GM21786 (cell line): ENCODE data around the gene ASPSCR1.
A peak's percentile ranks its signal among the peaks of the same experiment; 100 is the strongest.

Source experiments
- ATAC-seq: cut with Tn5 transposase; IDR thresholded peaks from one replicate; pipeline ENCODE4 v1.9.1; 2021; ENCODE audit not compliant: unreplicated experiment

The ASPSCR1 gene, protein sequence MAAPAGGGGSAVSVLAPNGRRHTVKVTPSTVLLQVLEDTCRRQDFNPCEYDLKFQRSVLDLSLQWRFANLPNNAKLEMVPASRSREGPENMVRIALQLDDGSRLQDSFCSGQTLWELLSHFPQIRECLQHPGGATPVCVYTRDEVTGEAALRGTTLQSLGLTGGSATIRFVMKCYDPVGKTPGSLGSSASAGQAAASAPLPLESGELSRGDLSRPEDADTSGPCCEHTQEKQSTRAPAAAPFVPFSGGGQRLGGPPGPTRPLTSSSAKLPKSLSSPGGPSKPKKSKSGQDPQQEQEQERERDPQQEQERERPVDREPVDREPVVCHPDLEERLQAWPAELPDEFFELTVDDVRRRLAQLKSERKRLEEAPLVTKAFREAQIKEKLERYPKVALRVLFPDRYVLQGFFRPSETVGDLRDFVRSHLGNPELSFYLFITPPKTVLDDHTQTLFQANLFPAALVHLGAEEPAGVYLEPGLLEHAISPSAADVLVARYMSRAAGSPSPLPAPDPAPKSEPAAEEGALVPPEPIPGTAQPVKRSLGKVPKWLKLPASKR

DNA sequence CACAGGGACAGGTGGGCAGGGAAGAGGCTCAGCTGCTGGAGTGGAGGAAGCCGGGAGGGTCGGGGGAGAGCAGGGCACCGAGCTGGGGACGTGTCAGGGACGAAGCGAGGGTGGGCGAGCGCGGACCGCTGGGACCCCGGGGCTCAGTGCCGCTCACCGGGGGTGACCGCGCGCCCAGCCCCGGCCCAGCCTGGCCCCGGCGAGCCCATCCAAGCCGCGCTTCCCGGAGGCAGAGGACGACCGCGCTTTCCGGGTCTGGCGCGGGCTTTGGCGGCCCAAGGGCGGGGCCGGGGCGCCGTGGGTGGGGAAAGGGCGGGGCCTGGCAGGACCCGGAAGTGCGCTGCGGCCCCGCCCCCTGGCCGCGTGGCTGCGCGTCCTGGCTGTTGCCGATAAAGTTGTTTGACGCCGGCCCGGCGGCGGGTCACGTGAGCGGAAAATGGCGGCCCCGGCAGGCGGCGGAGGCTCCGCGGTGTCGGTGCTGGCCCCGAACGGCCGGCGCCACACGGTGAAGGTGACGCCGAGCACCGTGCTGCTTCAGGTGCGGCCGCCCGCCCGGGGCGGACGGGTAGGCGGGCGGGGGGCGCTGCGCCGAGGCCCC lies at the start of gene ASPSCR1:
ASPSCR1 (plus strand) TSS at position 419 of the 598 bp plus-strand sequence; CDS start at position 437, 18 bp downstream.
- peak; percentile 79 for ATAC-seq

DNA sequence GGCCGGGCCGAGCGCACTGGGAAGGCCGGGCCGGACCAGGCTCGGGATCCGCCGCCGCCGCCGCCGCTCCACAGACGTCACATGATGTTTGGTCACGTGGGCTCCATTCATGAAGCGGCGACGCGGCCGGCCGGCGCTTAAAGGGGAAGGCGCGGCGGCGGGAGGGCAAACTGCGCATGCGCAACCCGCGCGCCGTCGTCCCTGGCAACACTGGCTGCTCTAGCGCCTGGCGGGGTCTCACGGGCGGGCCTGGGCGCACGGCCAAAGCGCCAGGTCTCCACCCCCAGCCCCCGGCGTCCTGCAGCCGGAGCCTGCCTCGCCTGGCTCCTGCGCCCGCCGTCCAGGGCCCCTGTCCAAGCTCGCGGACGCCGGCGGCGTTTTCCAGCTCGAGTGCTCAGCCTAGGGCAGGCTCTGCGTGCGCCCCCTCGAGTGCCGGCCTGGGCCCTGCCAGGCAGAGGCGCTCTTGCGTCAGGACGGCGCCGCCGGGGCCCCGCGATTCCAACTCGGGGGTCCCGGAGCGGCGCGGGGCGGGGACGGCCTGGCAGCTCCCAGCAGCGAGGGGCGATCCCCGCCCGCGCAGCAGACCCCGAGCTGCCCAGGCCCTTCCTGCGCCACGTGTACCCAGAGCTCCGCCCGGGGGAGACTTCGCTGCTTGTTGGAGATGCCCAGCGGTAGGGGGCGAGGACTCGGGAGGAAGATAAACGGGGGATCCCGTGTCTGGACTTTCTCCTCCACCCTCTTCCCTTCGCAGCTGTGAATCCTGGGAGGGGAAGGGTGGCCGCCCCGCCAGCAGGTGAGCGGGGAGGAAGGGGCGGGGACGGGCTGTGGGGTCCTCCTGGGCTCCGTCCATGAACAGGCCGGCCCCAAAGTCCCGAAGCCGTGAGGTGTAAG lies 49.5 kb upstream of the ASPSCR1 start, which contains the start of gene MAFG:
MAFG (minus strand) TSS at position 83 of the 891 bp plus-strand sequence. CDS start 4,550 bp downstream, outside the sequence.
- ATAC-seq, result peak; percentile 51

DNA sequence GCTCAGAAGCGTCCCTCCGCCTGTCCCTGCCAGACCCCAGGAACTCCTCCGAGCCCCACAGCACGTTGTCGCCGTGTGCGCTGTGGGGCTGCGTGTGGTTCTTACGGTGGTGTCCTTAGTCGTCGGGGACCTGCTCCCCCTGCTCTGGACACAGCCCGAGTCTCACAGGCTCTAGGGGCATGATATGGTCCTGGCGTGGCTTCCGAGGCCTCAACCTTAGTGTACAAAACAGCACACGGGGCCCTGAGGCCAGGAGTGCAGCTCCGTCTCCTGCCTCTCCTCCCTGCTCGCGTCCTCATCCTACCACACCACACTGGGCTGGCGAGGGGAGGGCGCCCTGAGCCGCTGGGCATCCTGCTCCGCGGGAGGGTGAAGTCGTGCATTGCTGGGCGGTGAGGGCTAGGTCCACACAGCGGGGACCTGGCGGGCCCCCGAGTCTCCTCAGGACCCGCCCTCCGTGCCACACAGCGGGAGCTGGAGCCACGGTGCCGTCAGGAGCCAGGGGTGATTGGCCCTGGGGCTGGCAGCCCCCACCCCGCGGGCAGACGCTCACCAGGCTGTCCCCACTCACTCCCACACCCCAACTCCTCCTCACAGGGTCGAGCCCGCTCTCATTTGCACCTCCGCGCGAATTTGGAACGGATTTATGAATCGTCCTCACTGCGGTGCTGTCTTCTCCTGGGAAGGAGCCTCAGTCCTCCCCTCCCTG lies 48.7 kb upstream of the ASPSCR1 start:
- no peak for ATAC-seq

DNA sequence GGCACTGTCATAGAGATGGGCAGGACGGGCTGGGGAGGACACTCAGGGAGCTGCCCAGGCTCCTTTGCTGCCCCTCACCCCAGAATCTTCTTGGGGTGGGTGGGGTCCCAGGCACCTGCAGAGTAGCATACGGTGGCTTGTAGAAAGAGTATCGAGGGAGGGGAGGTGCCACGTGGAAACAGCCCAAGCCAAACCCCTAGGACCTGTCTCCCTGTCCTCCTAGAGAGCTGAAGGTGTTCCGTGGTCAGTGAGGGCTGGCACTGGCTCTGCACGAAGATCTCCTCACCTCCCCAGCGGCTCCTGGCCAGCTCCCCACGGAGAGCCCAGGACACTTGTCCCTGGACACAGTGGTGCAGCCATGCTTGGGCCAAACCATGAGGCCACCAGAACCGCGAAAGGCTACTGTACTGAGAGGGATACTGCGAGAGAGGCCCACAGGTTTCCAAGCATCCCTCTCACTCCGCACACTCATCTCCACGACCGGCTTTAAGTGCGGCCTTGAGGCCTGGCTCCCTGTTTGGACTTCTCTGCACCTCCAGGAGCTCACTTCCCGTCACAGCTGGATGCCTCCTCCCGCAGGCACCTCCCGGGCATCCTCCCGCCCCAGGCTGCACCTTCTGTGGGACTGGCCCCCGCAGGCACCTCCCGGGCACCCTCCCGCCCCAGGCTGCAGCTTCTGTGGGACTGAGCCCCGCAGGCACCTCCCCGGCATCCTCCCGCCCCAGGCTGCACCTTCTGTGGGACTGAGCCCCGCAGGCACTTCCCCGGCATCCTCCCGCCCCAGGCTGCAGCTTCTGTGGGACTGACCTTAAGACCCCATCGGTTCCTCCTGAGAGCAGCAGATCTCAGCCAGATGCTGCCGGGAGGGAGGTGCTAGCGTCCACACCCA lies 47.9 kb upstream of the ASPSCR1 start:
- ATAC-seq, result no peak

DNA sequence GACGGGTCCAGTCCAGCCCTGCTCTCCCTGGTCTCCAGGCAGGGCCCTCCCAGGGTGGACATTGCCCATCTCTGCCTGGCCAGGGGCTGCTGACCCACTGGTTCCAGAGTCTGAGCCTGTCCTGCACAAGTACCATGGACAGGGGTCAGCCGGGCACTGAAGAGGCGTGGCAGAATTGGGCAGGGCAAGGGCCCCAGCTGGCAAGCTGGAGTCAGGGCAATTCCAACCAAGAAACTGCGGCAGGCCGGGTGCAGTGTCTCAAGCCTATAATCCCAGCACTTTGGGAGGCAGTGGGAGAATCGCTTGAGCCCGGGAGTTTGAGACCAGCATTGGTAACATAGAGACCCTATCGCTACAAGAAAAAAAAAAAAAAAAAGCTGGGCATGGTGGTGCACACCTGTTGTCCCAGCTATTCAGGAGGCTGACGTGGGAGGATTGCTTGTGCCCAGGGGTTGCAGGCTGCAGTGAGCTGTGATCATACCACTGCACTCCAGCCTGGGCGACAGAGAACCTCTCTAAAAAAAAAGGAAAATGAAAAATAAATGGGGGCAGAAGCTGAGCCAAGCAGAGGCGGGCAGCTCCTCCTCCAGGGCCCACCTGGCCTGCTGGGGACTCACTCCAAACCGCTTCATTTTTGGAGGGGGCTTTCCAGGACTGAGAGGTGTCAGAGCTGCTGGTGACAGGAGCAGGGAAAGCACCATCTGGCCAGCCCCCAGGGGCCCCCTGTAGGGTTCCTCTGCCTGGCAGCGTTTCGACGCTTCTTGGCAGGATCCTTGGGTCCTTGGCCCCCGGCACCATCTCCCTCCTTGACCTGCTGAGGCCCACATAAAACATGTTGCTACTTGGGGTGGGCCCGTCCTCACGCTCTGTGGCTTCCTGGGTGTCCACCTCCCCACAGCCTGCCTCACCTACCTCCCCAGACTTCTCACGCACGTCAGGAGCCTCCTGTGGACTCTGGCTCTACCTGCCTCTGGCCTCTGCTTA lies 47.0 kb upstream of the ASPSCR1 start:
- ATAC-seq, result no peak

DNA sequence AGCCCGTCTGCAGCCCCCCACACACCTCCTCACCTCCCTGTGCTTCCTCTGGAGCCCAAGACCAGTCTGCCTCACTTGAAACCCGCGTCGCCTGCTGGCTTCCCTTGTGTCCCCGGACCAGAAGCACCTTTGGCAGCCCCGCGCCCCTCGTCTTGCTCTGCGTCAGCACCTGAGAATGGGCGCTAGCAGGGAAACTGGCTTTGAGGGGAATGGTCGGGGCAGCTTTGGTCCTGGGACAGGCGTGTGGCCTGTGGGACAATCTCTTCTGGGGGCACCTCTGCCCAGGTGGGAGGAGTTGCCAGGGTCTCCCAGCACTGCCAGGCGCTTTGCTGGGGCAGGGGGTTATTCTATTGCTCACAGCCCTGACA lies 46.3 kb upstream of the ASPSCR1 start:
- no peak for ATAC-seq

DNA sequence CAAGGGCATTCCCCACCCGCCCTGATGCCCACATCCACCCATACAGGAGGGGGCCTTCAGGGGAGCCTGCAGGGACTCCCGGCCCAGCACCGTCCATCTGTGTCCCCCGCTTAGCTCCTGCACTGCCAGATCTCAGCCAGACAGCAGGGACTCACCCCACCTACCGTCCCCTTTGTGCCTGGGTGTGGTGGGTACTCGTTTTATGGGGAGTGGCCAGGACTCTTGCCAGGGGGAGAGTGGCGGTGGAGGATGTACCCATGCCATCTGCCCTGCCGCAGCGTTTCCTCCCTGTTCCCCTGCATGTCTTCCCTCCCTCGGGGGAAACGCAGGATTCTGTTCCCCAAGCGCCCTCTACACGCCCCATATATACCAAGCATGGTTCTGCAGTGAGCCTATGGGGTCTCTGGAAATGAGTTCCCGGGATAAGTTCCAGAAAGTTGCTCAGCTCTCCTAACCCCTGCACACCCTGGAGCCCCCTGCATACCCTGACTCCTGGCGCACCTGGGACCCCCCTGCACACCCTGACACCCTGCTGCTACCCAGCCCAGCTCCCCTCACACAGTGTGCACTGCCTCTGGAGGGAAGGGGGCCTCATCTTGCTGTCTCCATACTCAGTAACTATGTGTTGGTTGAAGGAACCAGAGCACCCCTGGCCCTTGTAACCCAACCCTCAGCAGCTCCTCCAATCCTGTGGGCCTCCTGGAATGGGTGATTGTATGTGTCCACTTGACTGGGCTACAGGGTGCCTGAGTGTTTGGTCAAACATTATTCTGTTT lies 45.7 kb upstream of the ASPSCR1 start:
- ATAC-seq, result no peak

DNA sequence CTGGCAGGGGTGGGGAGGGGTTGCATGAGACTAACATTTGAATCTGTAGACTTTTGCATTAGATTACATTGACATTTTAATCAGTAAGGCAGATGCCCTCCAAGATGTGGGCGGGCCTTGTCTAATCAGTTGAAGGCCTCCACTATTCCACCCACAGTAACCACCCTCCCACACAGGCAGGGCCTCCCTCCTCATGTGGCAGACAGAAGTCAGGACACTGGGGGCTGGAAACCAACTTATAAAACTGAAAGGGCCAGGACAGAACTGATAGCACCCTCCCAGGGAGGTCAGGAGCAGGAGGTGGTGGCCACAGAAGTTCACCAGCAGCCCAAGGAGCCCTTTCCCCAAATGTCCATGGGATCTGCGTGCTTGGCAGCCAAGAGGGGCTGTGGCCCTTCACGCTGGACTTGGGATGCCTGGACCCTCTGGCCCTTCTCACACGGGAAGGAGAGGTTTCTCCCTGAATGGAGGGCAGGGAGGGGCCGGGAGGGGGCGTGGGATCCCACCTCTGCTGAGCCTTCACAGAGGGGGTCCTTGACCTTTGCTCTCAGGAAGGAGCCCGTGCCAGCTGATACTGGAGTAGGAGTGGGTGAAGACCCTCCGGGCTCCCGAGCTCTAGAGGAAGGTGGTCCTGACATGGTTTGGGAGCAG lies 45.0 kb upstream of the ASPSCR1 start:
- ATAC-seq, result no peak

DNA sequence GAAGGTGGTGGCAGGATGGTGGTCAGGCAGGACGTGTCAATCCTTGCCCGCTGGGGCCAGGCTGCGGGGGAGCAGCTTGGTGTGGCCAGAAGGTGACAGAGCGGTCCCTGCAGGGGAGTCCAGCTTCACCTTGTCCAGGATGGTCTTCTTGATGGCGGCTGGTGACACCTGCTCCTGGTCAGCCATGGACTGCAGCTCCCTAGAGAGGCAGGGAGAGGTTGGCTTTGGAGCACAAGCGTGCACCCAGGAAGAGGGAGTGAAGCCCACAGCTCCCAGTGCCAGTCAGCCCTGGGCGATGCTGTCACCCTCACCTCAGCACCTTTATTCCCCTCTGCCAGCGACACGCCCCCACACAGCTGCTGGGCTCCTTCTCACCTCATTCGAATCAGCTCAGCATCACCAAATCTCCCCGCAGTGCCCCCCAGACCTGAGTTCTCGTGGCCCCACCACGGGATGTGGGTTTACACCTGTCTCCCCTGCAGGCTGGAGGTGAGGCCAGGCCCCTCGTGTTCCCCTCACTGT lies 44.2 kb upstream of the ASPSCR1 start:
- ATAC-seq, result no peak

DNA sequence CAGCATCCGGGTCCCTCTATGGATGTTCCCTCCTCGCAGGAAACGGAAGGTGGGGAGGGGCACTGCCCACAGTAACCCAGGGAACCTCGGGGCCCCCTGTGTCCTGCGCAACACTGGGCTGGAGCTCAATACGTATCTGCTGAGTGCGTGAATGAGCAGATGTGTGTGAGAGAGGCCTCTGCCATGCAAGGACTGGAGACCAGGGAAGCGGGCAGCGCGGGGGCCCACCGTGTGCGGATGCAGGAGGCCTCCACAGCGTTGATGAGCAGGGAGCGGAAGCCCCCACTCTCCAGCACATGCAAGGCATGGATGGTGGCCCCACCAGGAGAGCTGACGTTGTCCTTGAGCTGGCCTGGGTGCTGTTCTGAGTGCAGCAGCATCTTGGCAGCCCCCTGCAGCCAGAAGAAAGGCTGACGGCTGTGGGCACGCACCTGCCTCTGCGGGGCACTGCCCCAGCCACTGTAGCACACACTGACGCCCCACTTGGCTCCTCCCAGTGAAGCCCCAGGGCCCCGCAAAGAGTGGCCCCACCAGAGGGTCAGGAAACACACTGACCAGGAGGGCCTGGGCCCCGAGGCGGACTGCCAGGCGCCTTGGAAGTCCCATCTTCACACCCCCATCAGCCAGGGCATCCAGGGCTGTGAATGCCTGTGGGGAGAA lies 43.2 kb upstream of the ASPSCR1 start:
- ATAC-seq, result no peak

DNA sequence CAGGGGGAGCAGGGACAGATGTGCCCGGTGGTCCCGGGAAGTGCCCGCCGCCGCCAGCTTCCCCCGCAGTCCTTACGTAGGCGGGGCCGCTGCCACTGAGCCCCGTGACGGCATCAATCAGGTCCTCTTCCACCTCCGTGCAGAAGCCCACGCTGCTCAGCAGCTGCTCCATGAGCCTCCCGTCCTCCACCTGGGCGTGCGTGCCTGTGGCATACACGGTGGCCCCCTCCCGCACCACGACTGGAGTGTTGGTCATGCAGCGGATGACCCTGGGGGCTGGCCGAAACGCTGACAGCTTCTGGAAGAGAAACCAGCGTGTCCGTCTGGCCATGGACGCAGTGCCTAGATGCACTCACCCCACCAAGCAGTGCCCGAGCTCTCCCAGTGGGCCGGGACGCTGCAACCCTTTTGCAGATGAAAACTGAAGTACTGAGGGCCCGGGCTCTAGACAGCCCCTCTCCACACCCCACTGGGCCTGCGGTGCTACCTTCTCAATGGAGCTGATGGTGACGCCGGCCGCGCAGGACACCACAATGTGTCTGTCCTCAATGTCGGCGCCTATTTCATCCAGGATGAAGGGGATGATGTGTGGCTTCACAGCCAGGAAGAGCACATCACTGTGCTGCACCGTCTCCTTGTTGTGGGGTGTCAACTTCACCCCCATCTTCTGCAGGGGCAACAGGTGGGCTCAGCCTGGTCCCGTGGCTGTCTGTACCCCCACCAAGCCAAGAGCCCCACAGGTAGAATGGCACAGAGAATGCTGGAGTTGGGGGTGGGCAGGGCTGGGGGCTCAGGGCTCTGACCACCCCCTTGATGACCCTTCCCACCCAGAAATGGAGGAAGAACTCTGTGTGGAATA lies 42.4 kb upstream of the ASPSCR1 start:
- ATAC-seq, result no peak

DNA sequence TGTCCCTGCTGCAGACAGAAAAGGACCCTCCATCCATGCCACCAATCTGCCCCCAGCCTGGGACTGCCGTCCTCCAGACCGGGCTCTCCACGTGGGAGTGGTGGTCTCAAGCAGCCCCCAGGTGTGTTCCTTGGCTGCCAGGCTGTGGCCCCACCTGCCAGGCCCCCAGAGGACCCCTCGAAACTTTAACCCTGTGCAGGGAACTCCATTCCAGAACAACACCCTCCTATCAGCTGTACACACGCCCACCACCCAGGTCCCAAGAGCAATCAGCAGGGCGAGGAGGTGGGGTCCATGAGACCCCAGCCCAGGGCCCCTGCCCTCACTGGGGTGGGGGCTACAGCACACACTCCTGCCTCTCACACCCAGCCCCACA lies 41.7 kb upstream of the ASPSCR1 start:
- no peak for ATAC-seq

DNA sequence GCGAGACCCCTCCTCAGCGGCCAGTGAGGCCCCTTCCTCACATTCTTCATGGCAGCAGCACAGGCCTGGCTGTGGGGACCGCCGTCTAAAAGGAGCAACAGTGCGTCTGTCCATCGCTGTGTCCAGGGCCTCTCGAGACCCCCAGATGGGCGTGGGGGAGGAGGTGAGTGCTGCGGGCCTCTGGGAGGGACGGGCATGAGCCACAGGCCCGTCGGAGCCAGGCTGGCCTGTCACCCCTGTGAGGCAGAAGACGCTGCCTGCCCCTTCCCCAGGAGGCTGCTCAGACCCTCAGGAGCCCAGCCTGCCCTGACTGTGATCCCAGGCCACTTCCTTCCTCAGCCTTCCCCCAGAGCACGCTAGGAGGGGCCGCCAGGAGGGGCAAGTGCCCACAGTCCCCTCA lies 38.2 kb upstream of the ASPSCR1 start:
- no peak for ATAC-seq

DNA sequence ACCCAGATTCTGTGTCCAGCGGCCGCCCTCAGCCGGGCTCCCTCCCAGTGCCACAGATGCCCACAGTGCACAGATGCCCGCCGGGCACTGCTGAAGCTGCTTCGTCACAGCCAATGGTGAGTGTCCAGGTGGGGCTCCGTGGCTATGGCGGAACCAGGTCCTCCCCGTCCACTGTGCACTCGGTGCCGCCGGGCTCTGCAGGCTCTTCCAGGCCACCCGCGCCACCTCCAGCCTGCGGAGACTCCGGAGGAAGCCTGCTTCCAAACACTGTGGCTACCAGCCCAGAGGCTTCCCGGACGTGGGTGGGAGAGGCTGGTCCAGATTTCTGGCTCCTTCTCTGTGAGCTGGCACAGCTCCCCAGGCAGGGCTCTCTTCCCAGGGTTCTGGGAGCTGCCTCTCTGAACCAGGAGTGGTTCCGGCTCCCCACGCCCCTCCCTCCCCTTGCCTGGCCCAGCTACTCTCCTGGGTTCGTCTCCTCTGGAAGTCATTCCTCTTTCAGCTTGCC lies 37.5 kb upstream of the ASPSCR1 start:
- no peak for ATAC-seq
